Measurements from ENCODE around the gene LONRF2. TPM values are rescaled to one million over a fixed set of nuclear protein-coding genes. Genes with fewer than 3 reads are reported as not detected.

LONRF2 gene
- total and polyA plus RNA-seq, 2 of the 4 experiments (the other 2 are of a cell fraction) = 0.19 to 0.54 TPM

- no peak overlapping the region for H3K56ac ChIP-seq (ENCODE audit: extremely low read depth, insufficient read depth, low read length)
- 0 out of 2 replicates have a peak, but pooled peaks cover 5% of the 10 kb centered on the region for H4K20me1 ChIP-seq (ENCODE audit: insufficient read depth, low read length)
- ChIA-PET CTCF (interaction anchor here (0.9 to 1.3 kb wide), 2 partner anchors 24 to 95 kb away, joined by 3 to 9 read pairs; no protein-coding TSS in a partner anchor), POLR2A (ENCODE audit: unreplicated experiment) (interaction anchor here (0.6 kb wide), 1 partner anchor 249 kb away, joined by 3 read pairs; no protein-coding TSS in a partner anchor)
- dilution Hi-C loops (cut with HindIII; ENCODE audit: low sequenced_read_pairs, unreplicated experiment) = no loop called here
- intact Hi-C loops (cut with micrococcal nuclease) = no loop called here
- H3K4me2 ChIP-seq (ENCODE audit: low read depth, low read length) = no peak overlapping the region
- H3K4ac ChIP-seq (ENCODE audit: low read depth, low read length) = peak overlapping the region; percentile 72
- no peaks in the 10 kb centered on the region for H3K9me3 ChIP-seq (ENCODE audit: control insufficient read depth, insufficient read depth, low read length)
- H3K9ac ChIP-seq (ENCODE audit: low read depth, low read length) = no peak overlapping the region
- H3K27ac ChIP-seq (ENCODE audit: insufficient read depth, low read length) = no peak overlapping the region
- H3K36me3 ChIP-seq (ENCODE audit: control insufficient read depth, insufficient read depth, low read length) = no peaks in the 10 kb centered on the region
- peaks cover 12% of the 10 kb centered on the region for H3K9me1 ChIP-seq (ENCODE audit: insufficient read depth, low read length)
- WGBS, 2 experiments (ENCODE audit: extremely low coverage in 2 of 2, insufficient read length in 1 of 2) = no CpG with 5 or more reads among the region's 3 CpGs
- H2AK5ac ChIP-seq (ENCODE audit: low read depth, low read length) = peak overlapping the region; percentile 38; the same call in 1 of the 2 replicates
- H3K79me1 ChIP-seq (ENCODE audit: low read depth in 1 of 2, low read length in 2 of 2) = no peaks in the 10 kb centered on the region
- H4K8ac ChIP-seq (ENCODE audit: low read depth in 2 of 2, low read length in 2 of 2) = no peak overlapping the region
- no TSS peak for BruUV-seq (replicated peaks)
- H2AK9ac ChIP-seq (replicated peaks; ENCODE audit: low read depth, low read length, poor library complexity) = peak overlapping the region; percentile 60
- peak overlapping the region; percentile 69 for H2BK20ac ChIP-seq (ENCODE audit: low read depth, low read length)
- H3K4me1 ChIP-seq (ENCODE audit: control insufficient read depth, insufficient read depth, low read length) = peaks cover 9% of the 10 kb centered on the region
- H3K18ac ChIP-seq (ENCODE audit: low read depth, low read length) = no peak overlapping the region; the same call in 1 of the 2 replicates
- H3K4me3 ChIP-seq (ENCODE audit: insufficient read depth, low read depth, low read length) = no peak overlapping the region
- H3K23ac ChIP-seq (ENCODE audit: low read depth, low read length) = no peak overlapping the region
- H4K91ac ChIP-seq (ENCODE audit: insufficient read depth, low read depth, low read length) = no peak overlapping the region
- no peak overlapping the region for H2BK15ac ChIP-seq (ENCODE audit: low read depth, low read length)
- no peak for DNase-seq
- H2BK5ac ChIP-seq (ENCODE audit: low read depth, low read length, poor library complexity, severe bottlenecking) = no peak overlapping the region
- no peak overlapping the region for H4K5ac ChIP-seq (ENCODE audit: low read depth, low read length)
- in situ Hi-C loops (cut with MboI; ENCODE audit: low sequenced_read_pairs) = no loop called here
- TF ChIP-seq RCOR1 (IDR thresholded peaks at IDR 0.05; ENCODE audit: insufficient replicate concordance, low read length) (no peak), MAFK (IDR thresholded peaks at IDR 0.05; ENCODE audit: low read depth, low read length) (no peak), CEBPB (IDR thresholded peaks at IDR 0.05; ENCODE audit: low read depth, low read length) (no peak), BHLHE40 (IDR thresholded peaks at IDR 0.05; ENCODE audit: low read depth, low read length) (no peak), CTCF (conservative IDR thresholded peaks at IDR 0.05; ENCODE audit: low read depth, low read length) (no peak)
- H2AFZ ChIP-seq (replicated peaks; ENCODE audit: low read length, poor library complexity) = no peak overlapping the region
- no peak overlapping the region for H3K14ac ChIP-seq (replicated peaks; ENCODE audit: low read depth, low read length)
- ATAC-seq (ENCODE audit: low read depth) = no peak
- H2BK120ac ChIP-seq (ENCODE audit: low read depth, low read length) = peak overlapping the region; percentile 20
- peaks cover 10% of the 10 kb centered on the region; the same call in 1 of the 2 replicates for H3K27me3 ChIP-seq (ENCODE audit: control insufficient read depth, insufficient read depth, low read length)
Measured at GRCh38 chr2:100286318-100286717, 36.0 kb downstream of the LONRF2 start.

All from IMR-90 (cell line).